Right renal cortex interstitium (tissue), 3 donors: ENCODE data around the gene RPL35A. TPM values are rescaled to one million over a fixed set of nuclear protein-coding genes. Genes with fewer than 3 reads are reported as not detected.
"Not testable (repeated sequence)": the region's sequence is repeated elsewhere in the genome, so short reads cannot be mapped to it uniquely, and the experiment has no call there.

Experiments used
- DNase-seq, 3 donors: peaks; one replicate each; pipeline ENCODE4 v3.0.0-alpha.2; 2013; ENCODE audit warnings: low read depth in 3 of 3, low spot score in 2 of 3
- polyA plus RNA-seq, 3 donors: library from polyadenylated mRNA; unstranded; fragments of 120-200 nt; gene quantifications; one replicate each; pipeline ENCODE4 v1.2.1, GENCODE V29; 2013; ENCODE audit not compliant: insufficient read length in 3 of 3

RPL35A gene
- polyA plus RNA-seq: 1,000 to 10,000 TPM; 1,654 to 1,728 (median 1,670) TPM

DNA sequence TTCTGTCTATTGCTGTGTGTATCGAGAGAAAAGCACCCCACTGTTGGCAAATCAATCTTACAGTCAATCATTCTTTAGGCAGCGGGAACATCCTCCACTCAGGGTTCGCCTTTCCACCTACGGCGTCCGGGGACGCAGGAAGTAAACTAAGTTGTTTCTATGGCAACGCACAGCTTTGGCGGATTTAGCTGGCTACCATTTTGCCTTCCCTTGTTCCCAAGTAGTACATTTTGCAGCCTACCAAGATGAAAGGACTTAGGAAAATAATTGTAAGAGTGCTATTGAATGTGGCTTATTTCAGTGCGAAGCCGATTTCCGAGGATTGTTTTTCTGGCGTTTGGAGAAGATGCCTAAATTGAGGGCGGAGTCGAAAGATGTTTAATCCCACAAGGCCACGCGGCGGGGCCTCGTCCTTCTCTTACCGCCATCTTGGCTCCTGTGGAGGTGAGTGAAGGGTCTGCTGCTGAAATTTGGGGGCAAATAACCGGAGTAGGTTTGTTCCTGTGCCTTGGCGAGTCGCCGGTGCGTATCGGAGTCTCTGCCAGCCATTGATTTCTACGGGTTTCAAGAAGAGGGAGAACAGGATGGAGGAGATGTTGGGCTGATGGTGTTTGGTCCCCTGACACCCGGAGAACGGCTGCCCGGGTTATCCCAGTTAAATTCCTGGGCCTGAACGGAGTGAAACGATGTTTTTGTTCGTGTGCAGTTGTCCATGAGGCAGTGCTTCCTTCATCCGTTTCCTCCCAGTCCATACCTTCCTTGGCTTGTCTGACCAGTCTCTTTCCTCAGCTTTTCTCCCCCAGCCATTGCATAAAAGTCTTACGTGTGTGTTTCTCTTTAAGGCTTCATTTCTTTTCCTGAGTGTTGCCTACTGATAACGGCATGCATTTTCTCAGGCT is at the start of gene RPL35A:
Gene RPL35A, plus strand, starts transcription at position 413 of the 899 bp plus-strand sequence. CDS start 778 bp downstream, outside the sequence.
- peak; percentile 92 to 100 (median 97) for DNase-seq

DNA sequence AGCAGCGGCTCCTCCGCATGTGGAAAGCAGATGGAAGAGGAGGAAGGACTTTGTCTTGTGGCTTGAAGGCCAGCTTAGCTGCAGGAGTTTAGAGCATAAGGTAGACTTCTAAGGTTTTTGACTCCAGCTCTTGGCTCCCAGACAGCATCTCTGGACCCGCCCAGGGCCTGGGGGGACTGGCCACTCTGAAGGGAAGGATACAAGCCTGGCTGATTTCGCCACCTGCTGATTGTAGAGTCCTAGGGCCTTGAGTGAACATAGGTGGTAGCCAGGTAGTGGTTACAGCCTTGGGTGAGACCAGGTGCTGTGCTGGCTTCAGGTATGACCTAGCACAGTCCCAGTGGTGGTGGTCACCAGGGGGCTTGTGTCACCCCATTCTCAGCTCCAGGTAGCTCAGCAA is 48.4 kb upstream of the RPL35A start:
- no peak for DNase-seq

DNA sequence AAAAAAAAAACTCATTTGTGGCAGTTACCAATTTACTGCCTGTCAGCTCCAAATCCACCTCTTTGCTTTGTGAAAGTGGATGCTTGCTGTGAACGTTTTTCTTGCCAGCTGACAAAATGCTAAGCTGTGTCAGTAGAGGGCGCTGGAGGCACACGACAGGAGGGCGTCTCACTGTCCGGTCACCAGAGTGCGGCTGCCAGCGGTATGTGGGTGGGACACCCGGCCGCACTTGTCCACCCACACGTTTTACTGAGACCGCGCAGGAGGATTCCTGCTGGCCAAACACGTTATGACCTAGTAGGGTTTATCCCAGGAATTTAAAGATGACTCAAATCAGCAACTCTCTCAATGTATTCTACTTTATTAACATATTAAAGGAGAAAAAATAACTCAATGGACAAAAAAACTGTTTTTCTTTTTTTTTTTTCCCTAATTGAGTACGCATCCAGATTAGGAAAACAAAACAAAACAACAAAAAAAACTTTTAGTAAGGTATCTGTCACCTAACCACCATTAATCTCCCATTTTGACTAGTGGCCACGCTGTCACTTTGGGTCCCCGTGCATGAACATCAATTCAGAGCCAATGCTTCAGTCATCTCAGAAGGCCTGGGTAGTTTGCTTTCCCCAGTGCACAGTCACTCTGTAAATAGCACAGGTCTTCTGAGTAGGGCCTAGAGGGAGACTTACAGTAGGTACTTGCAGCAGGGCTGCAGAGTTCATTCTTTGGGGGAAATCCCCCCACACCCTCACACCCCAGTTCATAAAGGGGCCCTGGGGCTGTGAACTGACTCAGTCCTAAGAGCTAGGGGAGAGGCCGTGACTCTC is 43.8 kb upstream of the RPL35A start:
- peak; percentile 73 to 79 (median 75) for DNase-seq

DNA sequence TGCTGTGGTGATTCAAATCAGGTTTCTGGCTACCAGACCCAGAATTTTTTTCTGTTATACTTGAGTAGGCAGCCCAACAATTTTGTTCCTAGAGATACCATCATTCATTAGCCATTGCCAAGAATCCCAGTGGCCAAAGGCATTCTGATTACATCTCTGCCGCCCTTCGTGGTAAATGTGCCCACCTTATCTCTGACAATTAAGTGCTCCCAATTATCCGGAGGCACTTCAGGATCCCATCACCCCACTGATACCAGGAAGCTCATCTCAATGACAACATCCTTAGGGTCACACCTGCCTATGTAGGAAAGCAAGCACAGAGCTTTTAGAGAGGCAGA is 43.2 kb upstream of the RPL35A start:
- no peak for DNase-seq

DNA sequence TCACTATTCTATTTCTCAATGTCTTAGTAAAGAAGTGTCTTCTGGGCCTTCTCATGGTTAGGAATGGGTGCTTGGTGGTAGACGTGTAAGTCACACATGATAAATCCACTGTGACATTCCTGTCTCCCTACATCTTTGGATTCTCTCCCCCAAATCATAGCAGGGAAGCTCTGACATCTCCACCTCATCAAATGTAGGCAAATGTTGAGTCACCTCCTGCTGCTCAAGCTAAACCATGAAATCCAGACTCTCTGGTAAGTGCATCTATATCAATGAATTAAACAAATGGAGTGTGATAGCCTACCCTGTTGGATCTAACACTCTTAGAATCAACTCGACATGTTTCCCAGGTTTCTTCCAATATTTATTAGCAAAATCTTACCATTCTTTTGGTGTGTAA is 42.8 kb upstream of the RPL35A start:
- no peak for DNase-seq

DNA sequence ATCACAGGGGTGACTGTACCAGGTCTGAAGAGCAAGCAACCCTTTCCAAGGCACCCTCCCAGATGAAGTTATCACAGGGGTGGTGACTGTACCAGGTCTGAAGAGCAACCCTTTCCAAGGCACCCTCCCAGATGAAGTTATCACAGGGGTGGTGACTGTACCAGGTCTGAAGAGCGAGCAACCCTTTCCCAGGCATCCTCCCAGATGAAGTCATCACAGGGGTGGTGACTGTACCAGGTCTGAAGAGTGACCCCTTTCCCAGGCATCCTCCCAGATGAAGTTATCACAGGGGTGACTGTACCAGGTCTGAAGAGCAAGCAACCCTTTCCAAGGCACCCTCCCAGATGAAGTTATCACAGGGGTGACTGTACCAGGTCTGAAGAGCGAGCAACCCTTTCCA is 41.4 kb upstream of the RPL35A start:
- not testable (repeated sequence) for DNase-seq

DNA sequence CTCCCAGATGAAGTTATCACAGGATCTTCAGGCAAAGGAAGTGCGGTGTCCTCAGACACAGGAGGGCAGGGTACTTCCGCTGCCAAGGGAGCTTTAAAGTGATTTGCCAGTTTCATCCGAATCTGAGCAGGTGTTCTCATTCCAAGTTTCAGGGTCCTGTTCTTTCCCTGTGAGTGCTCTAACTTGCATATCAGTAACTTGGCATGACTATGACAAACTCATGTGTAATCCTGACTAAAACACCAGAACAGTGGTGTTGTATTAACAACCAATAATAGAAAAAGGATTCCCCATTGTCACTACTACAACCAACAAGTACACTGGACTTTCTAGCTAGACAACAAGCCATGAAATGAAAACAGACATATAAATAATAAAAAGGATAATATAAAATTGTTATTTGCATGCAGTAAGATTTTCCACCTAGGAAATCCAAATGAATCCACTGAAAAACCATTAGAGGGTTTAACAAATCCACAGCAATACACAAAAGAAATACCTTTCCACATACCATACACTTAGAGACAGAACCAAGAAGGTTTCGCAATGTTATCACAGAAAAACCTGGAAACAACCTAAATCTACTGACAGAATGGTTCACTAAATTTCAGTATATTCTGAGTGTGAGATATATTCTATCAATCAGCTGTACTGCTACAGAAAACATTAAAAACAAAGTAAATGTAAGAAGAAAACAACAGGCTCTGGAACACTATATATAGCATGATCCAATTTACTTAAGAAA is 40.9 kb upstream of the RPL35A start:
- no peak for DNase-seq

DNA sequence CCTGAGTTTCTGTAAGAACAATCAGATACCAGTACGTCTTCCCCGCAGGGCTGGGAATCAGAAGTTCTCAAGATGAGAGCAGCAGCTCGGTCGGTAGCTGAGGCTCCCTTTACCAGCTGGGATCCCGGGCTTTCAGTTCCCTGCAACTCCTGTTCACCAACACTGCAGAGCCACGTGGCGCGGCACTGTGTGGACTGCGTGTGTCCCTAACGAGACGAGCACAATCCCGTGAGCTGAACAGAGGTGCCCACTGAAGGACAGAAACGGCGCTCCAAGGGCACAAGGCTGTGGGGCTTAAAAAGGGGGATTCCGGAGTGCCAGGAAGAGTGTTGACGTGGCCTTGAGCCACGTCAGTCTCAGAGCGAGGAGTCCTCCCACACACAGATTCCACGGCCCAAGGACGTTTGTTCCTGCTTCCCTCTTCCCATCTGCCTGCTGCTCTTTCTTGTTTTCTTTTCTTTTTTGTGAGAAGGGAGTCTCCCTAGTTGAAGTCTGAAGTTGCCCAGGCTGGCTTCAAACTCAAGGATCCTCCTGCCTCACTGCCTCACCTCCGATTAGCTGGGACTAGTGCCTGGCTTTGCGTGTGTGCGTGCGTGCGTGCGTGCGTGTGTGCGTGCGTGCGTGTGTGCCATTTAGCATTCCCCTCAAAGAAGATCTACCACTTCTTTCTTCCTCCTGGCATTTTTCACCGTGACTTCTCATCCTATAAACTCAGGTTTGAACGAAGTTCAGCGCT is 37.1 kb upstream of the RPL35A start:
- DNase-seq: no peak

DNA sequence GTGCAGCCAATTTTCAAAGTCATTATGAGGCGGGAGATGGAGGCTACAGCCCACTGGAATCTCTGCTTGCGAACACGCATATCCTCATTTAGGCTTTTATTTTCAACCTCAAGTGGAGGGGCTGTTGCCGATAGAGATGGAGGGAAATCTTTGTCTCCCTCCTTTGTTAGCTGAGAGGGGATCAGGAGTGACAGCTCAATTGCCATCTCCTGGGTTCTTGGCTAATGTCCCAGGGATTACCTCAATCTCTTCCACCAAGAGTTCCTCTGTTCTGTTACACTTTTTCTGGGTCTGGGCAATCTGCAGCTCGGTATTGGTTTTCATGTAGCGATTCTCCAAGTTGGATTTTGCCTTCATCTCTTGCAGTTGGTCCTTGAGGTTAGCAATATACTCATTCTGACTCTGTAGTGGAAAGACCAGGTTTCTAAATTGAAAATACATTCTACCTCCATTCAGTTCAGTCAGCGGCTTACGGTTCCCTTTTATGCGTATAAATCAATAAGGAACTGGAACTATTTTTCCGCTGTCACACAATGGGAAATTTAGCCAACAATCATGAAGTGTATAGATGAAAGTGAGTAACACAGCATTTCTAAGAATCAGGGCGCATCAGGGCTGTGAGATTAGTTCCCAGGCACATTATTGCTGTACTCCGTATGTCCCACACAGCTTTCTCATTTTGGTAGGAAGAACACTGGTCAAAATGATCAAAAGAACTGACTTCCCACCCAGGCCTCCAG is 36.2 kb upstream of the RPL35A start:
- no peak for DNase-seq

DNA sequence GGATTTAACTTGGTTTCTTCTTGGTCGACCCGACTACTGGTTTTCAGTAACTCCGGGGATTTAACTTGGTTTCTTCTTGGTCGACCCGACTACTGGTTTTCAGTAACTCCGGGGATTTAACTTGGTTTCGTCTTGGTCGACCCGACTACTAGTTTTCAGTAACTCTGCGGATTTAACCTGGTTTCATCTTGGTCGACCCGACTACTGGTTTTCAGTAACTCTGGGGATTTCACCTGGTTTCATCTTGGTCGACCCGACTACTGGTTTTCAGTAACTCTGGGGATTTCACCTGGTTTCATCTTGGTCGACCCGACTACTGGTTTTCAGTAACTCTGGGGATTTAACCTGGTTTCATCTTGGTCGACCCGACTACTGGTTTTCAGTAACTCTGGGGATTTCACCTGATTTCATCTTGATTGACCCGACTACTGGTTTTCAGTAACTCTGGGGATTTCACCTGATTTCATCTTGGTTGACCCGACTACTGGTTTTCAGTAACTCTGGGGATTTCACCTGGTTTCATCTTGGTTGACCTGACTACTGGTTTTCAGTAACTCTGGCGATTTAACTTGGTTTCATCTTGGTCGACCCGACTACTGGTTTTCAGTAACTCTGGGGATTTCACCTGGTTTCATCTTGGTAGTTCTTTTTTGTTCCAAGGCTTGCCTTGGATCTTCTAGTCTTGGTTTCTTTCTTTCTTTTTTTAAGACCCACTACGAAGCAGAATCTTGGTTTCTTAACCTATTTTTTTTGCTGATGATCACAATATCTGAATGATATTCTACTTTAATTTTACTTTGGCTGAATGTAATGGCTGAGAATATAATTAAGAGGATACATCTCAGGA is 28.3 kb upstream of the RPL35A start:
- not testable (repeated sequence) for DNase-seq

DNA sequence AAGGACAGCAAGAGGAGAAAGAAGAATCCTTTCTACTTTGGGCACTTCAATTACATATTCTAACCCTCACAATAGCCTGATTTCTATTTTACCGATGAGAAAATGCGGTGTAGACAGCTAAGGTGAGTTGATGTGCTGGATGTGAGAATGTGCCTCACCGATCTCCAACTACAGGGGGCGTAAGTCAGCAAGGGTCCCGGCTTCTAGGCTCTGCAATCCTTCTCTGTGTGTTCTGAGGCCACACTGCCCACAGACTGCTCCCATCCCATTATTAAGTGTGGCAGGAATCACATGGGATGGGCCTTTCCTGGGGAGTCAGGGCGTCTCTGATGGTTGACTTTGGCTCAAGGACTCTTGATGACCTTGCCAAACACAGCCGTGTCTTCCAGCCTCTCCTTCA is 23.6 kb upstream of the RPL35A start:
- DNase-seq: no peak

DNA sequence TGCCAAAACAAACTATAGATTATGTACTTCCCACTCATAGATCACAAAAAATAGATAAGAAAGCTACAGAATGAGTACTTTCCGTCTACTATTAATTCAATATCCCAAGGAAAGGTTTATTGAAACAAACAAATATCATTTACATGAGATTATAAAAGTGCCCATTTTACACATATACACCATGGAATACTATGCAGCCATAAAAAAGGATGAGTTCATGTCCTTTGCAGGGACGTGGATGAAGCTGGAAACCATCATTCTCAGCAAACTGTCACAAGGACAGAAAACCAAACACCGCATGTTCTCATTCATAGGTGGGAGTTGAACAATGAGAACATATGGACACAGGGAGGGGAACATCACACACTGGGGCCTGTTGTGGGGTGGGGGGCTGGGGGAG is 22.4 kb upstream of the RPL35A start:
- not testable (repeated sequence) for DNase-seq

DNA sequence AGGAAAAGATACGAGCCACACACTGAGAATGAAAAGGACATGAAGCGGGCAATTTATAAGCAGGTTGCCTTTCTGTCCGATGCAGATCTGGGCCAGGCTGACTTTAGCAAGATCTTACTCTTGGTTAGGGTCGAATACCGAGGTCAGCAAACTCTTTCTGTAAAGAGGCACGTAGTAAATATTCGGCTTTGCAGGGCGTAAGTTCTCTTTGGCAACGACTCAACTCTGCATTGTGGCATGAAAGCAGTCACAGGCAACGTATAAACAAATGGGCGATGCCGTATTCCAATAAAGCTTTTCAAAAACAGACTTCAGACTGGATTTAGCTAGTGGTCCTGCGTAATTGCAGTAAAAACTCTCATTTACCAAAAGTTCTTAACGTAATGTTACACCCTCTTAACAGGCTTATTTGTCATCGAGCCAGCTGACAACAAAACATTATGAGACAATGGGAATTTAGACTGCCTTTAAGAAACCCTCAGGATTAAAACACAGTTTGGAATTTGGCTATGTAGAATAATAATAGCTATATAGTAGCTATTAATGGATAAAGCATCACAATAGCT is 13.1 kb upstream of the RPL35A start:
- DNase-seq: no peak

DNA sequence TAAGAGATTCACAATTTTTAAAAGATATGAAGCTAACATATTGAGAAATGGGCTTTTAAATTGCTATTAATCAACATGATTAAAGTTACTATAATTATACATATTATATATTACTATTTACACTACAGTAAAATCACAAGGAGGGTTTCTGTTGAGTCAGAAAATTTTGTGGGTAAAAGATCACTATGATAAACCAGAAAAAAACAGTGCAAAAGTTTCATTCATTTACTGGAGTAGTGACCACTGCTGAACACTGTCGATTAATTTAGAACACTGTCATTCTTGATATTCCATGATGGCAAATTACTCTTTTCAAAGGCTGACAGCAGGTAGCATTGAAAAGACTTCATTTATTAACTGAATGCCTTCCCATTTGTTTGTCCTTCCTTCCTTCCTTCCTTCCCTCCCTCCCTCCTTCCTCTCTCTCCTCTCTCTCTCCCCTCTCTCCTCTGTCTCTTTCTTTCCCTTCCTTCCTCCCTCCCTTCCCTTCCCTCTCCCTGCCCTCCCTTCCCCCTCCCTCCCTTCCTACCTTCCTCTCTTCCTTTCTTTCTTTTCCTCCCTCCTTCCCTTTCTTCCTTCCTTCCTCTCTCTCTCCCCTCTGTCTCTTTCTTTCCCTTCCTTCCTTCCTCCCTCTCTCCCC is 9.1 kb upstream of the RPL35A start:
- no peak for DNase-seq

DNA sequence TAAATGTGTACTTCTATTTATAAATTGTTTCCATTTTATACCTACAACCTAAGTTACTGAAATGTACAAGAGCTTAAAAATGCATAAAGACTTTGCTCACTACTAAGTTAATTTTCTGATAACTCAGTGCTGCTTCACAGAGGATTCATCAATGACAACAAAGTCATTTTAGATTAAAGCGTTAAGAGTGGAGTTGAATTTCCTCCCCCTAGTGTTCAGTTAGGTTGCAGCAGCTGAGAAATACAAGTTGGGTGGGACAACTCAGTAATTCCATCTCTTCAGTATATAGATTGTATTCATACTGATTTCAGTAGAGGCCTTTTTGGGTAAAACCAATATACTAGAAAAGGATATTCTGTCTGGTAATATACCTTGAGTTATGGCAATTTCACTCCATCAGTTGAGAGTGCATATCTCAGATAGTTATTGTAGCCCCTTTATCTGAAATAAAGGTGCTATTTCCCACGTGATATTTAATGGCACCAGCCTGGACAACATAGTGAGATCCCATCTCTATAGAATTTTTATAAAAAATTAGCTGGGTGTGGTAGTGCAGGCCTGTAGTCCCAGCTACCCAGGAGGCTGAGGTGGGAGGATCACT is 6.9 kb upstream of the RPL35A start:
- no peak for DNase-seq

DNA sequence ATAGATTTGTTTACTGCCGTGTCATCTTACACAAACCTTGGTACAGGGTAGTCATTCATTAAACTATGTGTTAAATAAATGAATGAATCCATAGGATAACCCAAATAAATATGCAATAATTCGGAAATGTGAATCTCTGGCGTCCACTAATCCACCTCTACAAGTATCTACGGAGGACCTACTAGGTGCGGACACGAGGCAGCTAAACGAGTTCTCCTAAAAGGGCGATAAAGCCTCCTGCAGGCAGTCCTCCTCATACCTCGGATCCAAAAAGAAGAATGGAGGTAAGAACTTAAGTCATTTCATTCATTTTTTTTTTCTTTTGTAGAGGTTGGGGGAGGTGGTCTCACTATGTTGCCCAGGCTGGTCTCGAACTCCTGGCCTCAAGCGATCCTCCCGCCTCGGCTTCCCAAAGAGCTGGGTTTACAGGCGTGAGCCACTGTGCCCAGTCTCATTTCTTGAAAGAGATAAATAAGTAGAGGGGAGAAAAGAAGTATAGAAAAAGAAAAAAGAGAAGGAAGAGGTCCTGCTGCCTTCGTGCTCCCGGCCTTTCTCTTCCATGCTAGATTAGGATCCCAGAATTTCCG is 706 bp upstream of the RPL35A start:
- DNase-seq: no peak

DNA sequence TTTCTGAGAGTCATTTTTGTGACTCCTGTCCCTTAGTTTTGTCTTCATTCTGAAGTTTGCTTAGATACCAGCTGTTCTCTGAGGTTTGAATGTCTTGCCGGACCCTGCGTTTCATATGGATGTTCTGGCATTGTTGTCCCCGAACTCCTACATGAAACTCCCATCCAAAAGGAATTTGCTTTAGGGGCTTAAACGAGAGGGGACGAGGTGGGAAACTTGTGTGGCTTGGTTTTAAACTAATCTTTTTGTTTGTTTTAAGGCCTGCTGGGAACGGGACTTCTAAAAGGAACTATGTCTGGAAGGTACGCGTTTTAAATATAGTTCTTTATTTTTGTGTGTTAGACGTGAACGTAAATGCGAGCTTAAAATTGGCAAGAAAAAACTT is 679 bp downstream of the RPL35A start:
- DNase-seq: no peak
